Ishikawa (cell line): Measurements from ENCODE around the gene NMNAT3.

Experiments
- CEBPB ChIP-seq: IDR thresholded peaks from 2 replicates; pipeline ENCODE4 v1.6.1; 2012
- CREB1 ChIP-seq: IDR thresholded peaks from 2 replicates; pipeline ENCODE4 v1.6.1; 2012; ENCODE audit warnings: low read depth
- EGR1 ChIP-seq: IDR thresholded peaks from 2 replicates; pipeline ENCODE4 v1.6.1; 2012
- EP300 ChIP-seq: IDR thresholded peaks from 2 replicates; pipeline ENCODE4 v1.6.1; 2012; ENCODE audit warnings: borderline replicate concordance
- FOXM1 ChIP-seq: IDR thresholded peaks from 2 replicates; pipeline ENCODE4 v1.6.1; 2012; ENCODE audit warnings: low read depth, borderline replicate concordance
- MAX ChIP-seq: IDR thresholded peaks from 2 replicates; pipeline ENCODE4 v1.6.1; 2012
- NFIC ChIP-seq: IDR thresholded peaks from 2 replicates; pipeline ENCODE4 v1.6.1; 2012
- RAD21 ChIP-seq: IDR thresholded peaks from 2 replicates; pipeline ENCODE4 v1.6.1; 2012; ENCODE audit warnings: low read depth
- REST ChIP-seq: IDR thresholded peaks from 2 replicates; pipeline ENCODE4 v1.6.1; 2012; ENCODE audit warnings: low read depth, mild to moderate bottlenecking
- TAF1 ChIP-seq: IDR thresholded peaks from 2 replicates; pipeline ENCODE4 v1.6.1; 2012; ENCODE audit warnings: low read depth, mild to moderate bottlenecking
- TCF12 ChIP-seq: IDR thresholded peaks from 2 replicates; pipeline ENCODE4 v1.6.1; 2012; ENCODE audit warnings: low read depth
- TEAD4 ChIP-seq: IDR thresholded peaks from 2 replicates; pipeline ENCODE4 v1.6.1; 2012
- USF1 ChIP-seq: IDR thresholded peaks from 2 replicates; pipeline ENCODE4 v1.6.1; 2012
- YY1 ChIP-seq: IDR thresholded peaks from 2 replicates; pipeline ENCODE4 v1.6.1; 2012; ENCODE audit warnings: low read depth
- ZBTB7A ChIP-seq: IDR thresholded peaks from 2 replicates; pipeline ENCODE4 v1.6.1; 2012; ENCODE audit warnings: low read depth

The NMNAT3 gene

GRCh38 chr3:139548801-139549200 is 129.0 kb downstream of the NMNAT3 start:
- no peak for TF ChIP-seq EP300
- no peak for TF ChIP-seq EGR1
- no peak for TF ChIP-seq TCF12
- no peak for TF ChIP-seq USF1
- TF ChIP-seq REST = no peak
- no peak for TF ChIP-seq FOXM1
- no peak for TF ChIP-seq CEBPB
- no peak for TF ChIP-seq YY1
- TF ChIP-seq TEAD4 = no peak
- TF ChIP-seq RAD21 = no peak
- no peak for TF ChIP-seq MAX
- no peak for TF ChIP-seq ZBTB7A
- TF ChIP-seq CREB1 = no peak
- TF ChIP-seq NFIC = no peak
- no peak for TF ChIP-seq TAF1

- TF ChIP-seq EP300 = no peak
- no peak for TF ChIP-seq RAD21
- TF ChIP-seq ZBTB7A = no peak
- TF ChIP-seq TAF1 = no peak
- TF ChIP-seq FOXM1 = no peak
- TF ChIP-seq TEAD4 = no peak
- TF ChIP-seq CEBPB = no peak
- no peak for TF ChIP-seq NFIC
- TF ChIP-seq YY1 = no peak
- no peak for TF ChIP-seq TCF12
- no peak for TF ChIP-seq REST
- TF ChIP-seq MAX = no peak
- TF ChIP-seq USF1 = no peak
- no peak for TF ChIP-seq CREB1
Observed at GRCh38 chr3:139547666-139548065, 130.1 kb downstream of the NMNAT3 start.

- TF ChIP-seq ZBTB7A = no peak
- no peak for TF ChIP-seq USF1
- TF ChIP-seq RAD21 = no peak
- no peak for TF ChIP-seq FOXM1
- TF ChIP-seq REST = no peak
- TF ChIP-seq EP300 = no peak
- TF ChIP-seq TEAD4 = no peak
- TF ChIP-seq MAX = no peak
Observed at GRCh38 chr3:139546772-139547171, 131.0 kb downstream of the NMNAT3 start.

GRCh38 chr3:139541532-139542288 is 136.1 kb downstream of the NMNAT3 start:
- no peak for TF ChIP-seq NFIC
- no peak for TF ChIP-seq USF1
- no peak for TF ChIP-seq FOXM1
- TF ChIP-seq EP300 = no peak
- no peak for TF ChIP-seq YY1
- no peak for TF ChIP-seq TAF1
- TF ChIP-seq CEBPB = no peak
- TF ChIP-seq EGR1 = no peak
- no peak for TF ChIP-seq TEAD4
- no peak for TF ChIP-seq TCF12
- TF ChIP-seq RAD21 = no peak
- TF ChIP-seq CREB1 = no peak
- no peak for TF ChIP-seq MAX
- TF ChIP-seq REST = no peak
- no peak for TF ChIP-seq ZBTB7A
